Type B pancreatic cell (in vitro differentiated cells): ENCODE results near the gene TAF5L. TPM values are rescaled to one million over a fixed set of nuclear protein-coding genes. Genes with fewer than 3 reads are reported as not detected.

Experiments
- DNase-seq: peaks from one replicate; pipeline ENCODE4 v3.0.0; 2021; ENCODE audit warnings: mixed read lengths; ENCODE audit not compliant: unreplicated experiment; ENCODE audit errors: extremely low spot score
- H3K27ac Mint-ChIP-seq: 2 replicates; pipeline ENCODE4 v1.8.0; 2021; ENCODE audit warnings: mild to moderate bottlenecking, mixed read lengths
- H3K27me3 Mint-ChIP-seq: 2 replicates; pipeline ENCODE4 v1.8.0; 2021; ENCODE audit warnings: mixed read lengths
- H3K36me3 Mint-ChIP-seq: 2 replicates; pipeline ENCODE4 v1.8.0; 2021; ENCODE audit warnings: mixed read lengths
- H3K4me1 Mint-ChIP-seq: one replicate; pipeline ENCODE4 v1.8.0; 2021; ENCODE audit warnings: mixed read lengths; ENCODE audit not compliant: unreplicated experiment
- H3K4me3 Mint-ChIP-seq: 2 replicates; pipeline ENCODE4 v1.8.0; 2021; ENCODE audit warnings: mild to moderate bottlenecking, mixed read lengths
- H3K9me3 Mint-ChIP-seq: 2 replicates; pipeline ENCODE4 v1.8.0; 2021; ENCODE audit warnings: mixed read lengths
- CTCF ChIP-seq: fragments of 200-600 bp; sonication (generic); conservative IDR thresholded peaks from 2 replicates; pipeline ENCODE4 v1.5.0; 2021; ENCODE audit warnings: antibody characterized with exemption, mild to moderate bottlenecking
- total RNA-seq: library from RNA; stranded (reverse); gene quantifications from 2 replicates; pipeline ENCODE4 v1.2.1, GENCODE V29; 2021; ENCODE audit warnings: low replicate concordance

Gene TAF5L
- total RNA-seq, 1 donor from 2014 or later = 17.4 TPM

- H3K4me1 Mint-ChIP-seq = peaks cover 9% of the 10 kb centered on the region
- H3K9me3 Mint-ChIP-seq = no peaks in the 10 kb centered on the region
- no peak overlapping the region for H3K4me3 Mint-ChIP-seq
- TF ChIP-seq CTCF = no peak
- no peak for DNase-seq
- H3K36me3 Mint-ChIP-seq = no peaks in the 10 kb centered on the region
- no peak overlapping the region for H3K27ac Mint-ChIP-seq
- no peaks in the 10 kb centered on the region for H3K27me3 Mint-ChIP-seq
Measured at GRCh38 chr1:229574679-229575442, 51.1 kb downstream of the TAF5L start.

- no peak for DNase-seq
- no peaks in the 10 kb centered on the region for H3K36me3 Mint-ChIP-seq
- H3K27me3 Mint-ChIP-seq = no peaks in the 10 kb centered on the region
- no peak overlapping the region for H3K27ac Mint-ChIP-seq
- H3K4me1 Mint-ChIP-seq = no peaks in the 10 kb centered on the region
- TF ChIP-seq CTCF = no peak
- no peak overlapping the region for H3K4me3 Mint-ChIP-seq
- no peaks in the 10 kb centered on the region for H3K9me3 Mint-ChIP-seq
Measured at GRCh38 chr1:229572286-229572685, 53.6 kb downstream of the TAF5L start.

- Mint-ChIP-seq H3K27ac (no peak overlapping the region), H3K4me3 (no peak overlapping the region), H3K27me3 (no peaks in the 10 kb centered on the region), H3K9me3 (no peaks in the 10 kb centered on the region), H3K36me3 (no peaks in the 10 kb centered on the region), H3K4me1 (no peaks in the 10 kb centered on the region)
- TF ChIP-seq CTCF = no peak
- DNase-seq = no peak
Measured at GRCh38 chr1:229570891-229571516, 54.9 kb downstream of the TAF5L start.

- Mint-ChIP-seq H3K36me3 (no peaks in the 10 kb centered on the region), H3K27ac (no peak overlapping the region), H3K4me3 (no peak overlapping the region), H3K9me3 (no peaks in the 10 kb centered on the region), H3K4me1 (no peaks in the 10 kb centered on the region), H3K27me3 (no peaks in the 10 kb centered on the region)
- no peak for DNase-seq
- TF ChIP-seq CTCF = no peak
Measured at GRCh38 chr1:229570305-229570704, 55.6 kb downstream of the TAF5L start.

GRCh38 chr1:229567109-229567868, 58.6 kb downstream of the TAF5L start:
- no peak for DNase-seq
- Mint-ChIP-seq H3K27me3 (no peaks in the 10 kb centered on the region), H3K27ac (no peak overlapping the region), H3K4me3 (no peak overlapping the region), H3K9me3 (no peaks in the 10 kb centered on the region), H3K4me1 (no peaks in the 10 kb centered on the region), H3K36me3 (no peaks in the 10 kb centered on the region)
- no peak for TF ChIP-seq CTCF
